HL-60 (cell line): ENCODE results near the gene GRM8.

ENCODE experiments used
- CTCF ChIP-seq: IDR thresholded peaks from one replicate; pipeline ENCODE4 v1.5.1; 2011; ENCODE audit warnings: low read length, control low read depth, inconsistent platforms; ENCODE audit not compliant: insufficient read depth
- POLR2AphosphoS5 ChIP-seq: IDR thresholded peaks from 2 replicates; pipeline ENCODE4 v1.6.1; 2012; ENCODE audit warnings: low read depth
- REST ChIP-seq: IDR thresholded peaks from 2 replicates; pipeline ENCODE4 v1.6.1; 2012; ENCODE audit warnings: low read depth; ENCODE audit not compliant: insufficient replicate concordance
- SPI1 ChIP-seq: IDR thresholded peaks from 2 replicates; pipeline ENCODE4 v1.6.1; 2012; ENCODE audit warnings: low read depth, mild to moderate bottlenecking, borderline replicate concordance

GRCh38 chr7:127029823-127030222 is 222.9 kb downstream of the GRM8 start:
- TF ChIP-seq CTCF (no peak), REST (no peak), POLR2AphosphoS5 (no peak), SPI1 (no peak)
